ENCODE data around the gene ZFYVE1.
A peak's percentile ranks its signal among the peaks of the same experiment; 100 is the strongest.
"Not testable (repeated sequence)": the region's sequence is repeated elsewhere in the genome, so short reads cannot be mapped to it uniquely, and the experiment has no call there.

ZFYVE1 gene

DNA sequence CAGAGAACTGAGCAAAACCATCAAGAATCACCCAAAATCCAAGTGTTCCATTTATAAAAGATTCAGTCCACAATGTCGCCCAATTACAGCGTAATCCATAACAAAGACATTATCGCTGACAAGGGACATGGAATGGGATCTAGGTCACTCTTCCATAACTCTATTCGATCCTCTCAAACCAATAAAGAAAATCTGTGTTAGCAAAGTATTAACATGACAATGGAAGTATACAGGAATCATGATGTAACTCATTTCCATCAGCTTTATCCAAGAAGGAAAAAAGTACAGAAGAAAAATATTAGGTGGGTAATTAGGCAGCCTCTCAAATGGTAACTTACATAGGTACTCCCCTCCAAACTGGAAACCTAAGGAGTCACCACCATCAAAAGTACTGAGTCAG is 4.9 kb downstream of the ZFYVE1 start:
- TF ChIP-seq CTCF (IDR thresholded peaks at IDR 0.05) (no peak), ZFX (IDR thresholded peaks at IDR 0.05; ENCODE audit: borderline replicate concordance) (no peak)
- no peak overlapping the region for H3K27ac ChIP-seq

DNA sequence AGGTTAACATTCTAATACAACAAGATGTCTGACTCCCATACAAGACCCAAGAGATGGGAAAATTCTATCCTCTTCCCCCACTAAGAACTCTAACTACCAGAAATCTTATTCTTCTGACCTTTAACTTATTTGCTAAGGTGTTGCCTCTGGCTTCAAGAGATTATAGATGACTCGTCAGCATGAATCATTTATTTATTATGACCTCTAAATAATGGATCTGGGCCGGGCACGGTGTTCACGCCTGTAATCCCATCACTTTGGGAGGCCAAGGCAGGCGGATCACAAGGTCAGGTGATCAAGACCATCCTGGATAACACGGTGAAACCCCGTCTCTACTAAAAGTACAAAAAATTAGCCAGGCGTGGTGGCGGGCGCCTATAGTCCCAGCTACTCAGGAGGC is 10.9 kb downstream of the ZFYVE1 start:
- H3K27ac ChIP-seq = peak overlapping the region; percentile 8; the same call in 1 of the 2 replicates

DNA sequence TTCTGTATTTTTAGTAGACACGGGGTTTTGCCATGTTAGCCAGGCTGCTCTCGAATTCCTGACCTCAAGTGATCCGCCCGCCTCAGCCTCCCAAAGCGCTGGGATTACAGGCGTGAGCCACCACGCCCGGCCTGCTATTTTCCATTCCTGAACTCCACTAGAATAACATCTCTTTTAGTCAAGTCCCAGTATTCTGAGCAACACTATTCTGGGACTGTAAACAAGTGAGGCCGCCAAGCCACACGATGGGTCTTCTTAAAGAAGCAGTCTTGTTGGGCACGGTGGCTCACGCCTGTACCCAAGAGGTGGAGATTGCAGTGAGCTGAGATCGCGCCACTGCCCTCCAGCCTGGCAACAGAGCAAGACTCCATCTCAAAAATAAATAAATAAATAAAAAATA is 11.4 kb downstream of the ZFYVE1 start:
- H3K27ac ChIP-seq = peak overlapping the region; percentile 8; the same call in 1 of the 2 replicates

DNA sequence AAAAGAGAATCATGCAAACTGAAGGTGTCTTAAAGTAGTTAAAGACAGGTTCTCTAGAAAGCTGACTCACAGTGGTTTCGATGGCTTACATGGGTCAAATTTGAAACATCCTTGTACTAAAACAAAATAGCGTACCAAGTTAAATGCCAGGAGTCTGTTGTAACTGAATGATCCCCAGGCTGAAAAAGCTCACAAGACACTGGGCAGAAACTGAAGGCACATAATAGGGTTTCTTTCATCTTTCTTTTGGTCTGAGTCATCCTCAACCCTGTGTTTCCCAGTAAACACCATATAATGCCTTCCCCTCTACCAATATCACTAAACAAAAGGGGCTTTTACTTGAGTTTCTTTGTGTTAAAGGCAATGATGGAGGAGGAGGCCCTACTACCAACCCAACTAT is 12.8 kb downstream of the ZFYVE1 start:
- H3K27ac ChIP-seq = no peak overlapping the region
- TF ChIP-seq ZFX (IDR thresholded peaks at IDR 0.05; ENCODE audit: borderline replicate concordance) (no peak), CTCF (IDR thresholded peaks at IDR 0.05) (no peak)

DNA sequence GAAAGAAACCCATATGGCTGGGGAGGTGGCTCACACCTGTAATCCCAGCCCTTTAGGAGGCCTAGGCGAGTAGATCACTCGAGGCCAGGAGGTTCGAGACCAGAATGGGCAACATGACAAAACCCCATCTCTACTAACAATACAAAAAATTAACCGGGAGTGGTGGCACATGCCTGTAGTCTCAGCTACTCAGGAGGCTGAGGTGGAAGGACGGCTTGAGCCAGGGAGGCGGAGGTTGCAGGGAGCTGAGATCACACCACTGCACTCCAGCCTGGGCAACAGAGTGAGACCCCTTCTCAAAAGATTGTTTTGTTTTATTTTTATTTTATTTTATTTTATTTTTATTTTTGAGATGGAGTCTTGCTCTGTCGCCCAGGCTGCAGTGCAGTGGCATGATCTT is 15.7 kb downstream of the ZFYVE1 start:
- H3K27ac ChIP-seq = not testable (repeated sequence)

DNA sequence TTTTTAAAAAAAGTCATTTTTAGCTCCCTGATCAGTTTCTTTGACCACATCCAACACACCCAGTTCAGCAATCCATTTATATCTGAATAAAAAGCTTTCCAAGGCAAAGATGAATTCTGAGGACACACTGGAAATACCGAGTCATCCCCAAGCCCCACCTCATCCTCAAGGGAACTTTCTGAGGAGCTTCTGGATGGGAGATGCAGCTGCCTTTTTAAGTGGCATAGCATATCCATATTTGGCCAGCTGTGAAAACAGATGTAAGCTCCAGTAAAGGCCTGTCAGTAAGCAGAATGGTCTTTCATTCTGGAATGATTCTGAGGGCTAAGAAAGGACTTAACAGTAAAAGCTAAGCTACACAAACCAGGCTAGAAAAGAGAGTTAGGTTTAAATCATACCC is 18.4 kb downstream of the ZFYVE1 start:
- TF ChIP-seq ZFX (IDR thresholded peaks at IDR 0.05; ENCODE audit: borderline replicate concordance) (no peak), CTCF (IDR thresholded peaks at IDR 0.05) (no peak)
- H3K27ac ChIP-seq = no peak overlapping the region

GRCh38 chr14:73007835-73008234 is 19.1 kb downstream of the ZFYVE1 start:
- H3K27ac ChIP-seq = no peak overlapping the region

GRCh38 chr14:73004641-73005040 is 22.3 kb downstream of the ZFYVE1 start:
- not testable (repeated sequence) for H3K27ac ChIP-seq

More at GRCh38 chr14:73007835-73008234, 19.1 kb downstream of the ZFYVE1 start:
- TF ChIP-seq ZFX (IDR thresholded peaks at IDR 0.05; ENCODE audit: borderline replicate concordance) (no peak), CTCF (IDR thresholded peaks at IDR 0.05) (no peak)

DNA sequence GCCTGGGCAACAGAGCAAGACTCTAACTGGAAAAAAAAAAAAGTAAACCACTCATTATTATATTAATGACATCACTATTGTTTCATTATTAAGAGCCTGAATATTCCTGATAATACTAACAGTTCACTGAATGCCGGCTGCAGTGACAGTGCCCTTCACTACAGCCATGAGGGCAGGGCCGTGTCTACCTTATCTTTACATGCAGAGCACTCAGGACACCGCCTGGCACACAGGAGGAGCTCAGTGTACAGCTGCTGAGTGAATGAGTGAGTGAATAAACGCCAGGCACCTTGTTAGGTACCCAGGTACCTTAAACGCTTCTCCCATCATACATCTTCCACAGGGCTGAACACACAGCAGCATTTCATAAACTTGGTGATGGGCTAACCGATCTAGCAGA is 23.2 kb downstream of the ZFYVE1 start:
- no peak overlapping the region for H3K27ac ChIP-seq
- TF ChIP-seq CTCF (IDR thresholded peaks at IDR 0.05) (no peak), ZFX (IDR thresholded peaks at IDR 0.05; ENCODE audit: borderline replicate concordance) (no peak)

DNA sequence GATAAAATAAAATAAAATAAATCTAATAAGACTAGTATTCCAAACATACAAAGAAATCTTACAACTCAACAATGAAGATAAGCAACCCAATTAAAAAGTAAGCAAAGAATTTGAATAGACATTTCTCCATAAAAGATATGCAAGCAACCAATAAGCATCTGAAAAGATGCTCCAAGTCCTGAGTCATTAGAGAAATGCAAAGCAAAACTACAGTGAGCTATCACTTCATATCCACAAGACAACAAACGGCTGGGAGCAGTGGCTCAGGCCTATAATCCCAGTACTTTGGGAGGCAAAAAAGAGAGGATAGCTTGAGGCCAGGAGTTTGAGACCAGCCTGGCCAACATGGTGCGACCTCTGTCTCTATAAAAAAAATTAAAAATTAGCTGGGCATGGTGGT is 26.8 kb downstream of the ZFYVE1 start:
- TF ChIP-seq ZFX (IDR thresholded peaks at IDR 0.05; ENCODE audit: borderline replicate concordance) = no peak
- TF ChIP-seq CTCF (IDR thresholded peaks at IDR 0.05) = no peak

More for the DNA sequence above, 26.8 kb downstream of the ZFYVE1 start:
- no peak overlapping the region for H3K27ac ChIP-seq
